Measurements from ENCODE around the gene ZNRF3. TPM values are rescaled to one million over a fixed set of nuclear protein-coding genes. Genes with fewer than 3 reads are reported as not detected.

The ZNRF3 gene
- total RNA-seq, 1 donor from 2014 or later = 23.1 TPM

GRCh38 chr22:28892175-28892731 lies 8.9 kb downstream of the ZNRF3 start:
- Mint-ChIP-seq H3K36me3 (peaks cover 3% of the 10 kb centered on the region), H3K4me3 (no peak overlapping the region), H3K27ac (no peak overlapping the region), H3K9me3 (no peaks in the 10 kb centered on the region), H3K27me3 (no peaks in the 10 kb centered on the region), H3K4me1 (ENCODE audit: unreplicated experiment) (peaks cover 50% of the 10 kb centered on the region)
- DNase-seq (ENCODE audit: extremely low spot score, unreplicated experiment) = no peak
- TF ChIP-seq CTCF (conservative IDR thresholded peaks at IDR 0.05) = no peak

- Mint-ChIP-seq H3K27ac (peak overlapping the region; percentile 71), H3K4me3 (no peak overlapping the region), H3K9me3 (no peaks in the 10 kb centered on the region), H3K36me3 (peaks cover 3% of the 10 kb centered on the region), H3K27me3 (no peaks in the 10 kb centered on the region), H3K4me1 (ENCODE audit: unreplicated experiment) (peaks cover 48% of the 10 kb centered on the region)
- no peak for TF ChIP-seq CTCF (conservative IDR thresholded peaks at IDR 0.05)
- no peak for DNase-seq (ENCODE audit: extremely low spot score, unreplicated experiment)
These were observed 10.4 kb downstream of the ZNRF3 start for GRCh38 chr22:28893810-28894209.

GRCh38 chr22:28894334-28894733 lies 11.0 kb downstream of the ZNRF3 start:
- DNase-seq (ENCODE audit: extremely low spot score, unreplicated experiment) = no peak
- no peak for TF ChIP-seq CTCF (conservative IDR thresholded peaks at IDR 0.05)
- H3K9me3 Mint-ChIP-seq = no peaks in the 10 kb centered on the region
- H3K4me1 Mint-ChIP-seq (ENCODE audit: unreplicated experiment) = peaks cover 50% of the 10 kb centered on the region
- H3K27ac Mint-ChIP-seq = peak overlapping the region; percentile 71
- H3K36me3 Mint-ChIP-seq = peaks cover 2% of the 10 kb centered on the region
- no peak overlapping the region for H3K4me3 Mint-ChIP-seq
- H3K27me3 Mint-ChIP-seq = no peaks in the 10 kb centered on the region

- Mint-ChIP-seq H3K9me3 (no peaks in the 10 kb centered on the region), H3K4me3 (no peak overlapping the region), H3K36me3 (no peaks in the 10 kb centered on the region), H3K4me1 (ENCODE audit: unreplicated experiment) (peaks cover 50% of the 10 kb centered on the region), H3K27ac (peak overlapping the region; percentile 71), H3K27me3 (no peaks in the 10 kb centered on the region)
- no peak for TF ChIP-seq CTCF (conservative IDR thresholded peaks at IDR 0.05)
- no peak for DNase-seq (ENCODE audit: extremely low spot score, unreplicated experiment)
These were observed 11.4 kb downstream of the ZNRF3 start for GRCh38 chr22:28894807-28895206.

- Mint-ChIP-seq H3K27me3 (no peaks in the 10 kb centered on the region), H3K9me3 (no peaks in the 10 kb centered on the region), H3K4me1 (ENCODE audit: unreplicated experiment) (peaks cover 59% of the 10 kb centered on the region), H3K4me3 (no peak overlapping the region), H3K36me3 (peaks cover 4% of the 10 kb centered on the region), H3K27ac (no peak overlapping the region)
- DNase-seq (ENCODE audit: extremely low spot score, unreplicated experiment) = no peak
- no peak for TF ChIP-seq CTCF (conservative IDR thresholded peaks at IDR 0.05)
These were observed 13.2 kb downstream of the ZNRF3 start for GRCh38 chr22:28896611-28897010.

GRCh38 chr22:28898233-28898629 lies 14.9 kb downstream of the ZNRF3 start:
- Mint-ChIP-seq H3K27me3 (no peaks in the 10 kb centered on the region), H3K36me3 (peaks cover 4% of the 10 kb centered on the region), H3K9me3 (no peaks in the 10 kb centered on the region), H3K4me3 (no peak overlapping the region), H3K4me1 (ENCODE audit: unreplicated experiment) (peaks cover 54% of the 10 kb centered on the region), H3K27ac (no peak overlapping the region)
- TF ChIP-seq CTCF (conservative IDR thresholded peaks at IDR 0.05) = no peak
- no peak for DNase-seq (ENCODE audit: extremely low spot score, unreplicated experiment)
